ENCODE results near the gene SESTD1.
"Not testable (repeated sequence)": the region's sequence is repeated elsewhere in the genome, so short reads cannot be mapped to it uniquely, and the experiment has no call there.

GRCh38 chr2:179092912-179093311, 171.7 kb downstream of the SESTD1 start:
- TF ChIP-seq CTCF (conservative IDR thresholded peaks at IDR 0.05; ENCODE audit: low read length); EZH2phosphoT487 (IDR thresholded peaks at IDR 0.05; ENCODE audit: borderline replicate concordance, low read depth, low read length): not testable (repeated sequence)
